ENCODE data around the gene PRKCA. TPM values are rescaled to one million over a fixed set of nuclear protein-coding genes. Genes with fewer than 3 reads are reported as not detected.

PRKCA gene
- polyA plus RNA-seq, 1 donor = 24.4 TPM

GRCh38 chr17:66493283-66494019, 191.0 kb downstream of the PRKCA start:
- H3K27ac ChIP-seq (ENCODE audit: low read length) = no peak overlapping the region
- no CpG with 5 or more reads among the region's 4 CpGs for WGBS (ENCODE audit: insufficient coverage, low lambda C conversion rate)
- DNase-seq = no peak
- H3K4me3 ChIP-seq (ENCODE audit: low read length) = no peak overlapping the region
- no peaks in the 10 kb centered on the region for H3K9me3 ChIP-seq (ENCODE audit: control insufficient read depth, low read depth, low read length)
- peaks cover 10% of the 10 kb centered on the region for H3K4me1 ChIP-seq (ENCODE audit: control insufficient read depth, insufficient read depth, low read length)
- H3K27me3 ChIP-seq (ENCODE audit: control insufficient read depth, insufficient read depth, low read length) = no peaks in the 10 kb centered on the region
- no peaks in the 10 kb centered on the region for H3K36me3 ChIP-seq (ENCODE audit: control insufficient read depth, insufficient read depth, low read length)

- Histone ChIP-seq H3K4me1 (ENCODE audit: control insufficient read depth, insufficient read depth, low read length) (peaks cover 3% of the 10 kb centered on the region), H3K9me3 (ENCODE audit: control insufficient read depth, low read depth, low read length) (no peaks in the 10 kb centered on the region), H3K27ac (ENCODE audit: low read length) (no peak overlapping the region), H3K4me3 (ENCODE audit: low read length) (no peak overlapping the region), H3K27me3 (ENCODE audit: control insufficient read depth, insufficient read depth, low read length) (no peaks in the 10 kb centered on the region), H3K36me3 (ENCODE audit: control insufficient read depth, insufficient read depth, low read length) (no peaks in the 10 kb centered on the region)
- DNase-seq = peak in 1 of 2 donors; percentile 16
- WGBS (ENCODE audit: insufficient coverage, low lambda C conversion rate) = no CpG with 5 or more reads among the region's 5 CpGs
These were observed 191.8 kb downstream of the PRKCA start for GRCh38 chr17:66494023-66494803.

GRCh38 chr17:66495035-66495434, 192.6 kb downstream of the PRKCA start:
- no peak for DNase-seq

GRCh38 chr17:66496306-66496705, 193.9 kb downstream of the PRKCA start:
- Histone ChIP-seq H3K36me3 (ENCODE audit: control insufficient read depth, insufficient read depth, low read length) (no peaks in the 10 kb centered on the region), H3K27me3 (ENCODE audit: control insufficient read depth, insufficient read depth, low read length) (no peaks in the 10 kb centered on the region), H3K9me3 (ENCODE audit: control insufficient read depth, low read depth, low read length) (no peaks in the 10 kb centered on the region), H3K4me1 (ENCODE audit: control insufficient read depth, insufficient read depth, low read length) (no peaks in the 10 kb centered on the region), H3K4me3 (ENCODE audit: low read length) (no peak overlapping the region), H3K27ac (ENCODE audit: low read length) (no peak overlapping the region)
- no CpG with 5 or more reads among the region's 5 CpGs for WGBS (ENCODE audit: insufficient coverage, low lambda C conversion rate)
- DNase-seq = no peak

More at GRCh38 chr17:66495035-66495434, 192.6 kb downstream of the PRKCA start:
- Histone ChIP-seq H3K27ac (ENCODE audit: low read length) (no peak overlapping the region), H3K4me1 (ENCODE audit: control insufficient read depth, insufficient read depth, low read length) (no peaks in the 10 kb centered on the region), H3K9me3 (ENCODE audit: control insufficient read depth, low read depth, low read length) (no peaks in the 10 kb centered on the region), H3K27me3 (ENCODE audit: control insufficient read depth, insufficient read depth, low read length) (no peaks in the 10 kb centered on the region), H3K4me3 (ENCODE audit: low read length) (no peak overlapping the region), H3K36me3 (ENCODE audit: control insufficient read depth, insufficient read depth, low read length) (no peaks in the 10 kb centered on the region)
- WGBS (ENCODE audit: insufficient coverage, low lambda C conversion rate) = no CpG with 5 or more reads among the region's 2 CpGs

- Histone ChIP-seq H3K36me3 (ENCODE audit: control insufficient read depth, insufficient read depth, low read length) (no peaks in the 10 kb centered on the region), H3K4me1 (ENCODE audit: control insufficient read depth, insufficient read depth, low read length) (peaks cover 6% of the 10 kb centered on the region), H3K27ac (ENCODE audit: low read length) (no peak overlapping the region), H3K4me3 (ENCODE audit: low read length) (no peak overlapping the region), H3K27me3 (ENCODE audit: control insufficient read depth, insufficient read depth, low read length) (no peaks in the 10 kb centered on the region), H3K9me3 (ENCODE audit: control insufficient read depth, low read depth, low read length) (no peaks in the 10 kb centered on the region)
- no CpG with 5 or more reads among the region's 5 CpGs for WGBS (ENCODE audit: insufficient coverage, low lambda C conversion rate)
- DNase-seq = no peak
These were observed 196.2 kb downstream of the PRKCA start for GRCh38 chr17:66498580-66498979.

- H3K27me3 ChIP-seq (ENCODE audit: control insufficient read depth, insufficient read depth, low read length) = no peaks in the 10 kb centered on the region
- DNase-seq = no peak
- peaks cover 21% of the 10 kb centered on the region for H3K4me1 ChIP-seq (ENCODE audit: control insufficient read depth, insufficient read depth, low read length)
- no peak overlapping the region for H3K4me3 ChIP-seq (ENCODE audit: low read length)
- H3K9me3 ChIP-seq (ENCODE audit: control insufficient read depth, low read depth, low read length) = no peaks in the 10 kb centered on the region
- H3K36me3 ChIP-seq (ENCODE audit: control insufficient read depth, insufficient read depth, low read length) = no peaks in the 10 kb centered on the region
- no peak overlapping the region for H3K27ac ChIP-seq (ENCODE audit: low read length)
- WGBS (ENCODE audit: insufficient coverage, low lambda C conversion rate) = 100% methylated on average over 1 of the region's 6 CpGs
These were observed 204.2 kb downstream of the PRKCA start for GRCh38 chr17:66506641-66507040.

- H3K9me3 ChIP-seq (ENCODE audit: control insufficient read depth, low read depth, low read length) = no peaks in the 10 kb centered on the region
- H3K27me3 ChIP-seq (ENCODE audit: control insufficient read depth, insufficient read depth, low read length) = no peaks in the 10 kb centered on the region
- H3K27ac ChIP-seq (ENCODE audit: low read length) = no peak overlapping the region
- peaks cover 21% of the 10 kb centered on the region for H3K4me1 ChIP-seq (ENCODE audit: control insufficient read depth, insufficient read depth, low read length)
- peak in 1 of 2 donors; percentile 12 for DNase-seq
- 100% methylated on average over 1 of the region's 7 CpGs for WGBS (ENCODE audit: insufficient coverage, low lambda C conversion rate)
- no peaks in the 10 kb centered on the region for H3K36me3 ChIP-seq (ENCODE audit: control insufficient read depth, insufficient read depth, low read length)
- no peak overlapping the region for H3K4me3 ChIP-seq (ENCODE audit: low read length)
These were observed 204.9 kb downstream of the PRKCA start for GRCh38 chr17:66507103-66507923.

- Histone ChIP-seq H3K9me3 (ENCODE audit: control insufficient read depth, low read depth, low read length) (no peaks in the 10 kb centered on the region), H3K27ac (ENCODE audit: low read length) (peak overlapping the region; percentile 46), H3K27me3 (ENCODE audit: control insufficient read depth, insufficient read depth, low read length) (no peaks in the 10 kb centered on the region), H3K36me3 (ENCODE audit: control insufficient read depth, insufficient read depth, low read length) (no peaks in the 10 kb centered on the region), H3K4me3 (ENCODE audit: low read length) (no peak overlapping the region), H3K4me1 (ENCODE audit: control insufficient read depth, insufficient read depth, low read length) (peaks cover 16% of the 10 kb centered on the region)
- WGBS (ENCODE audit: insufficient coverage, low lambda C conversion rate) = 80% methylated on average over 1 of the region's 10 CpGs
- peak in 1 of 2 donors; percentile 16 for DNase-seq
These were observed 205.8 kb downstream of the PRKCA start for GRCh38 chr17:66507982-66508760.

- no CpG with 5 or more reads among the region's 8 CpGs for WGBS (ENCODE audit: insufficient coverage, low lambda C conversion rate)
- H3K9me3 ChIP-seq (ENCODE audit: control insufficient read depth, low read depth, low read length) = no peaks in the 10 kb centered on the region
- H3K4me1 ChIP-seq (ENCODE audit: control insufficient read depth, insufficient read depth, low read length) = peaks cover 15% of the 10 kb centered on the region
- H3K27ac ChIP-seq (ENCODE audit: low read length) = peak overlapping the region; percentile 46
- no peaks in the 10 kb centered on the region for H3K27me3 ChIP-seq (ENCODE audit: control insufficient read depth, insufficient read depth, low read length)
- peak; percentile 78 to 91 for DNase-seq
- H3K4me3 ChIP-seq (ENCODE audit: low read length) = no peak overlapping the region
- no peaks in the 10 kb centered on the region for H3K36me3 ChIP-seq (ENCODE audit: control insufficient read depth, insufficient read depth, low read length)
These were observed 206.8 kb downstream of the PRKCA start for GRCh38 chr17:66508896-66509844.

All from large intestine (tissue), 3 donors.